GM15510 (cell line): Measurements from ENCODE around the gene TEAD1.

Experiments
- POLR2A ChIP-seq: IDR thresholded peaks from 3 replicates; pipeline ENCODE4 v1.6.1; 2011; ENCODE audit warnings: borderline replicate concordance; ENCODE audit not compliant: insufficient read length; ENCODE audit errors: extremely low read depth

Gene TEAD1

GRCh38 chr11:12917822-12918221, 243.6 kb downstream of the TEAD1 start:
- no peak for TF ChIP-seq POLR2A

- no peak for TF ChIP-seq POLR2A
These were observed 244.4 kb downstream of the TEAD1 start for GRCh38 chr11:12918667-12919066.

- no peak for TF ChIP-seq POLR2A
These were observed 248.2 kb downstream of the TEAD1 start for GRCh38 chr11:12922418-12922817.

- no peak for TF ChIP-seq POLR2A
These were observed 248.8 kb downstream of the TEAD1 start for GRCh38 chr11:12922980-12923507.

- no peak for TF ChIP-seq POLR2A
These were observed 250.4 kb downstream of the TEAD1 start for GRCh38 chr11:12924650-12925049.

GRCh38 chr11:12925520-12925919, 251.3 kb downstream of the TEAD1 start:
- TF ChIP-seq POLR2A, result no peak

GRCh38 chr11:12927221-12927620, 253.0 kb downstream of the TEAD1 start:
- no peak for TF ChIP-seq POLR2A

GRCh38 chr11:12927886-12928285, 253.7 kb downstream of the TEAD1 start:
- no peak for TF ChIP-seq POLR2A

- TF ChIP-seq POLR2A, result no peak
These were observed 256.6 kb downstream of the TEAD1 start for GRCh38 chr11:12930850-12931249.

GRCh38 chr11:12932485-12932884, 258.3 kb downstream of the TEAD1 start:
- TF ChIP-seq POLR2A, result no peak

- no peak for TF ChIP-seq POLR2A
These were observed 262.0 kb downstream of the TEAD1 start for GRCh38 chr11:12936200-12936599.

- TF ChIP-seq POLR2A, result no peak
These were observed 264.5 kb downstream of the TEAD1 start for GRCh38 chr11:12938590-12939247.

- TF ChIP-seq POLR2A, result no peak
These were observed 267.4 kb downstream of the TEAD1 start for GRCh38 chr11:12941671-12942070.

GRCh38 chr11:12942157-12942556, 267.9 kb downstream of the TEAD1 start:
- TF ChIP-seq POLR2A, result no peak

- no peak for TF ChIP-seq POLR2A
These were observed 269.1 kb downstream of the TEAD1 start for GRCh38 chr11:12943311-12943710.

GRCh38 chr11:12944889-12945288, 270.7 kb downstream of the TEAD1 start:
- no peak for TF ChIP-seq POLR2A
